ENCODE measurements around the gene FIP1L1. TPM values are rescaled to one million over a fixed set of nuclear protein-coding genes. Genes with fewer than 3 reads are reported as not detected.

FIP1L1 gene
- total and polyA plus RNA-seq, 9 of the 15 experiments (the other 6 are each of a cell fraction or from before 2014, with no cell fraction given) = 34.6 to 137 (median 72.0) TPM

GRCh38 chr4:53365121-53365485 lies 12.3 kb upstream of the FIP1L1 start:
- ChIA-PET CTCF (ENCODE audit: low intra/inter-chr PET ratio) (no interaction called here), POLR2A (interaction anchor here (0.8 to 1.4 kb wide), 3 partner anchors 10 to 16 kb away, joined by 3 to 8 read pairs (median 4); no protein-coding TSS in a partner anchor)
- peak overlapping the region; percentile 71 for H3K27ac ChIP-seq (ENCODE audit: extremely low read depth, low read depth, low read length)
- peak; percentile 76 for FAIRE-seq
- H3K36me3 ChIP-seq (ENCODE audit: control insufficient read depth, insufficient read depth, low read length) = peaks cover 10% of the 10 kb centered on the region; the same call in 2 of the 3 replicates
- H3K4me2 ChIP-seq (ENCODE audit: insufficient read depth, low read length) = peak overlapping the region; percentile 98
- no peaks in the 10 kb centered on the region for H3K9me3 ChIP-seq (replicated peaks; ENCODE audit: control insufficient read depth, insufficient read depth, low read depth, low read length)
- no peaks in the 10 kb centered on the region for H3K9me1 ChIP-seq (ENCODE audit: control insufficient read depth, insufficient read depth, low read length)
- peak overlapping the region; percentile 90 for H2AFZ ChIP-seq (ENCODE audit: low read depth, low read length)
- no peaks in the 10 kb centered on the region for H4K20me1 ChIP-seq (replicated peaks; ENCODE audit: control insufficient read depth, insufficient read depth, low read length)
- H3K79me2 ChIP-seq (ENCODE audit: control insufficient read depth, insufficient read depth, low read length) = peaks cover 57% of the 10 kb centered on the region
- intact Hi-C loops (cut with micrococcal nuclease) (no loop called here), in situ Hi-C loops (cut with MboI) (no loop called here)
- no TSS peak for BruUV-seq (replicated peaks)
- H3K4me1 ChIP-seq (replicated peaks in 1 of 2; ENCODE audit: control insufficient read depth in 2 of 2, insufficient read depth in 2 of 2, low read length in 2 of 2) = peaks cover 4 to 5% of the 10 kb centered on the region in 2 experiments; a peak in 4 of 5 replicates
- peak overlapping the region; percentile 82 to 95 for H3K9ac ChIP-seq (ENCODE audit: insufficient read depth in 1 of 2, low read depth in 2 of 2, low read length in 2 of 2)
- peak overlapping the region; percentile 93 for H3K4me3 ChIP-seq
- WGBS (ENCODE audit: insufficient coverage, low coverage, missing lambda C conversion rate) = 0% methylated on average over 8 of the region's 8 CpGs
- H3K27me3 ChIP-seq (ENCODE audit: control insufficient read depth in 2 of 2, insufficient read depth in 2 of 2, low read length in 2 of 2) = no peaks in the 10 kb centered on the region
- peak; percentile 13 to 55 (median 26) for DNase-seq (ENCODE audit: extremely low read depth in 1 of 4, low spot score in 3 of 4)
- peak; percentile 68 for ATAC-seq
- TF ChIP-seq ZBTB40 (IDR thresholded peaks at IDR 0.05) (peak; percentile 65), ZBTB40 (CRISPR knock-in tag; IDR thresholded peaks at IDR 0.05) (no peak), MXI1 (IDR thresholded peaks at IDR 0.05; ENCODE audit: low read depth, low read length) (no peak)
- TF ChIP-seq, protein P1, sequence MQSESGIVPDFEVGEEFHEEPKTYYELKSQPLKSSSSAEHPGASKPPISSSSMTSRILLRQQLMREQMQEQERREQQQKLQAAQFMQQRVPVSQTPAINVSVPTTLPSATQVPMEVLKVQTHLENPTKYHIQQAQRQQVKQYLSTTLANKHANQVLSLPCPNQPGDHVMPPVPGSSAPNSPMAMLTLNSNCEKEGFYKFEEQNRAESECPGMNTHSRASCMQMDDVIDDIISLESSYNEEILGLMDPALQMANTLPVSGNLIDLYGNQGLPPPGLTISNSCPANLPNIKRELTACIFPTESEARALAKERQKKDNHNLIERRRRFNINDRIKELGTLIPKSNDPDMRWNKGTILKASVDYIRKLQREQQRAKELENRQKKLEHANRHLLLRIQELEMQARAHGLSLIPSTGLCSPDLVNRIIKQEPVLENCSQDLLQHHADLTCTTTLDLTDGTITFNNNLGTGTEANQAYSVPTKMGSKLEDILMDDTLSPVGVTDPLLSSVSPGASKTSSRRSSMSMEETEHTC (IDR thresholded peaks at IDR 0.05) = no peak
- TF ChIP-seq, protein P2, sequence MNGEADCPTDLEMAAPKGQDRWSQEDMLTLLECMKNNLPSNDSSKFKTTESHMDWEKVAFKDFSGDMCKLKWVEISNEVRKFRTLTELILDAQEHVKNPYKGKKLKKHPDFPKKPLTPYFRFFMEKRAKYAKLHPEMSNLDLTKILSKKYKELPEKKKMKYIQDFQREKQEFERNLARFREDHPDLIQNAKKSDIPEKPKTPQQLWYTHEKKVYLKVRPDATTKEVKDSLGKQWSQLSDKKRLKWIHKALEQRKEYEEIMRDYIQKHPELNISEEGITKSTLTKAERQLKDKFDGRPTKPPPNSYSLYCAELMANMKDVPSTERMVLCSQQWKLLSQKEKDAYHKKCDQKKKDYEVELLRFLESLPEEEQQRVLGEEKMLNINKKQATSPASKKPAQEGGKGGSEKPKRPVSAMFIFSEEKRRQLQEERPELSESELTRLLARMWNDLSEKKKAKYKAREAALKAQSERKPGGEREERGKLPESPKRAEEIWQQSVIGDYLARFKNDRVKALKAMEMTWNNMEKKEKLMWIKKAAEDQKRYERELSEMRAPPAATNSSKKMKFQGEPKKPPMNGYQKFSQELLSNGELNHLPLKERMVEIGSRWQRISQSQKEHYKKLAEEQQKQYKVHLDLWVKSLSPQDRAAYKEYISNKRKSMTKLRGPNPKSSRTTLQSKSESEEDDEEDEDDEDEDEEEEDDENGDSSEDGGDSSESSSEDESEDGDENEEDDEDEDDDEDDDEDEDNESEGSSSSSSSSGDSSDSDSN (IDR thresholded peaks at IDR 0.05; ENCODE audit: borderline replicate concordance in 1 of 2, low read depth in 2 of 2, low read length in 2 of 2) = 0 out of 4 replicates have a peak, but pooled peaks of 1 of the 2 experiments have one; percentile 54
- TF ChIP-seq, protein P3, sequence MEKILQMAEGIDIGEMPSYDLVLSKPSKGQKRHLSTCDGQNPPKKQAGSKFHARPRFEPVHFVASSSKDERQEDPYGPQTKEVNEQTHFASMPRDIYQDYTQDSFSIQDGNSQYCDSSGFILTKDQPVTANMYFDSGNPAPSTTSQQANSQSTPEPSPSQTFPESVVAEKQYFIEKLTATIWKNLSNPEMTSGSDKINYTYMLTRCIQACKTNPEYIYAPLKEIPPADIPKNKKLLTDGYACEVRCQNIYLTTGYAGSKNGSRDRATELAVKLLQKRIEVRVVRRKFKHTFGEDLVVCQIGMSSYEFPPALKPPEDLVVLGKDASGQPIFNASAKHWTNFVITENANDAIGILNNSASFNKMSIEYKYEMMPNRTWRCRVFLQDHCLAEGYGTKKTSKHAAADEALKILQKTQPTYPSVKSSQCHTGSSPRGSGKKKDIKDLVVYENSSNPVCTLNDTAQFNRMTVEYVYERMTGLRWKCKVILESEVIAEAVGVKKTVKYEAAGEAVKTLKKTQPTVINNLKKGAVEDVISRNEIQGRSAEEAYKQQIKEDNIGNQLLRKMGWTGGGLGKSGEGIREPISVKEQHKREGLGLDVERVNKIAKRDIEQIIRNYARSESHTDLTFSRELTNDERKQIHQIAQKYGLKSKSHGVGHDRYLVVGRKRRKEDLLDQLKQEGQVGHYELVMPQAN (IDR thresholded peaks at IDR 0.05; ENCODE audit: borderline replicate concordance) = no peak

Data from K562 (cell line).